ENCODE results near the gene ALDH3B1.

DNA sequence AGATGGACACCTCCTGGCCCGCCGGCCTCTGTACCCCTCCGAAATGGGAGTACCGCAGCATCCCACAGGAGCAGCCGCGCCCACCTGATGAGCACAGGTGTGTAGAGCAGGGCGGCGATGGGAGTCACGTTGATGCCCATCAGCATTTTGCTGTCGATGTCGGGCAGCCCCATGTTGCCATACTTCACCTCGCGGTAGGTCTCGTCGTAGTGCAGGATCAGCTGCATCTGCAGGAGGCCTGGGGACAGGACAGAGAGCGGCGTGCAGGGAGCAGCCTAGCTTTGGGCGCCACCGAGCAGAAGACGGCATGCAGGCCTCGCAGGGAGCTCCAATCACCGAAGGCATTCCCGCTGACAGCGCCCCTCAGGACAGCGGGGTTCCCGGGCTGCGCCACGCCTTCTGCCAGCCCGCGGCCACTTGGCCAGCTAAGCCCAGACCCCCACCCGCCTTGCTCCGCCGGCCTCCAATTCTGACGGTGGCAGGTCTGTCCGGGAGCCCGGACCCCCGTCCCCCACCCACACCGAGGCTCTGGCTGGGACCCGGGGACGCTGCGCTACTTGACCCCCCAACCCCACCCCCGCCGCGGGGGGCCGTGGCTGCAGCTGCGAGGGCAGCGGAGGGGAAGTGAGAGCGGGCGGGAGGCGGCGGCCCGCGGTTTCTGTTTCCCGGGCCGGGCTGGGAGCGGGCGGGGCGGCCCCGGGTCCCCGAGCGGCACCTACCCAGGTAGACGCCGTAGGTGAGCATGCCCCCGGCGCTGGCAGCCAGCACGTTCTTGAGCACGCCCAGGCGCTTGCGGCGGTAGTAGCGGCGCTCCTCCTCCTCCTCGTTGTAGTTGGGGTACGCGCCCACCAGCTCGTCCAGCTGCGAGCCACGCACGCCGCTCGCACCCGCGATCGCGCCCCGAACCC is 6.9 kb upstream of the ALDH3B1 start:
- TF ChIP-seq, protein P1, sequence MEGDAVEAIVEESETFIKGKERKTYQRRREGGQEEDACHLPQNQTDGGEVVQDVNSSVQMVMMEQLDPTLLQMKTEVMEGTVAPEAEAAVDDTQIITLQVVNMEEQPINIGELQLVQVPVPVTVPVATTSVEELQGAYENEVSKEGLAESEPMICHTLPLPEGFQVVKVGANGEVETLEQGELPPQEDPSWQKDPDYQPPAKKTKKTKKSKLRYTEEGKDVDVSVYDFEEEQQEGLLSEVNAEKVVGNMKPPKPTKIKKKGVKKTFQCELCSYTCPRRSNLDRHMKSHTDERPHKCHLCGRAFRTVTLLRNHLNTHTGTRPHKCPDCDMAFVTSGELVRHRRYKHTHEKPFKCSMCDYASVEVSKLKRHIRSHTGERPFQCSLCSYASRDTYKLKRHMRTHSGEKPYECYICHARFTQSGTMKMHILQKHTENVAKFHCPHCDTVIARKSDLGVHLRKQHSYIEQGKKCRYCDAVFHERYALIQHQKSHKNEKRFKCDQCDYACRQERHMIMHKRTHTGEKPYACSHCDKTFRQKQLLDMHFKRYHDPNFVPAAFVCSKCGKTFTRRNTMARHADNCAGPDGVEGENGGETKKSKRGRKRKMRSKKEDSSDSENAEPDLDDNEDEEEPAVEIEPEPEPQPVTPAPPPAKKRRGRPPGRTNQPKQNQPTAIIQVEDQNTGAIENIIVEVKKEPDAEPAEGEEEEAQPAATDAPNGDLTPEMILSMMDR (IDR thresholded peaks at IDR 0.05; ENCODE audit: insufficient read depth, low read depth, low read length): no peak
- no peak for TF ChIP-seq EZH2 (IDR thresholded peaks at IDR 0.05; ENCODE audit: insufficient read depth, low read length)
